Upper lobe of left lung (tissue), 4 donors: ENCODE measurements around the gene GAPVD1.

Experiments used
- EP300 ChIP-seq, 4 donors: sonication (generic); formaldehyde crosslinking; IDR thresholded peaks; one replicate each; pipeline ENCODE4 v1.5.1; 2017; ENCODE audit warnings: antibody characterized with exemption in 4 of 4, control low read depth in 2 of 4
- POLR2A ChIP-seq, 4 donors: fragments of 450-650 bp; IDR thresholded peaks; one replicate each; pipeline ENCODE4 v1.5.1; 2016 to 2017; ENCODE audit warnings: antibody characterized with exemption in 4 of 4, mild to moderate bottlenecking in 2 of 4
- POLR2AphosphoS5 ChIP-seq, 2 donors: sonication (generic); formaldehyde crosslinking; IDR thresholded peaks; one replicate each; pipeline ENCODE4 v1.5.1; 2017; ENCODE audit warnings: antibody characterized with exemption in 2 of 2
- TF ChIP-seq, protein P1 (sequence below), 6 experiments: fragments of 450-650 bp in 4 of 6; fragments of 200-600 bp in 2 of 6; sonication (generic) in 2 of 6; IDR thresholded peaks; one replicate each; pipeline ENCODE4 v1.5.1; 2016 to 2019; ENCODE audit warnings: antibody characterized with exemption in 6 of 6

GRCh38 chr9:125359011-125359410, 97.4 kb downstream of the GAPVD1 start:
- TF ChIP-seq POLR2AphosphoS5 (IDR thresholded peaks at IDR 0.05) (no peak), POLR2A (IDR thresholded peaks at IDR 0.05) (no peak), EP300 (IDR thresholded peaks at IDR 0.05) (no peak)
- TF ChIP-seq, protein P1, sequence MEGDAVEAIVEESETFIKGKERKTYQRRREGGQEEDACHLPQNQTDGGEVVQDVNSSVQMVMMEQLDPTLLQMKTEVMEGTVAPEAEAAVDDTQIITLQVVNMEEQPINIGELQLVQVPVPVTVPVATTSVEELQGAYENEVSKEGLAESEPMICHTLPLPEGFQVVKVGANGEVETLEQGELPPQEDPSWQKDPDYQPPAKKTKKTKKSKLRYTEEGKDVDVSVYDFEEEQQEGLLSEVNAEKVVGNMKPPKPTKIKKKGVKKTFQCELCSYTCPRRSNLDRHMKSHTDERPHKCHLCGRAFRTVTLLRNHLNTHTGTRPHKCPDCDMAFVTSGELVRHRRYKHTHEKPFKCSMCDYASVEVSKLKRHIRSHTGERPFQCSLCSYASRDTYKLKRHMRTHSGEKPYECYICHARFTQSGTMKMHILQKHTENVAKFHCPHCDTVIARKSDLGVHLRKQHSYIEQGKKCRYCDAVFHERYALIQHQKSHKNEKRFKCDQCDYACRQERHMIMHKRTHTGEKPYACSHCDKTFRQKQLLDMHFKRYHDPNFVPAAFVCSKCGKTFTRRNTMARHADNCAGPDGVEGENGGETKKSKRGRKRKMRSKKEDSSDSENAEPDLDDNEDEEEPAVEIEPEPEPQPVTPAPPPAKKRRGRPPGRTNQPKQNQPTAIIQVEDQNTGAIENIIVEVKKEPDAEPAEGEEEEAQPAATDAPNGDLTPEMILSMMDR (IDR thresholded peaks at IDR 0.05) = no peak
